Brain microvascular endothelial cell (primary cell): ENCODE results near the gene GAP43.
A peak's percentile ranks its signal among the peaks of the same experiment; 100 is the strongest.

ENCODE experiments used
- DNase-seq: peaks from one replicate; pipeline ENCODE4 v3.0.0-alpha.2; 2020
- H3K27ac ChIP-seq: fragments of 250-450 bp; sonication (Bioruptor Pico); 2 replicates; pipeline ENCODE4 v1.5.1; 2020; ENCODE audit warnings: mild to moderate bottlenecking, moderate library complexity
- H3K27me3 ChIP-seq: fragments of 250-450 bp; sonication (Bioruptor Pico); replicated peaks from 2 replicates; pipeline ENCODE4 v1.5.1; 2020; ENCODE audit warnings: mild to moderate bottlenecking
- H3K36me3 ChIP-seq: fragments of 250-450 bp; sonication (Bioruptor Pico); replicated peaks from 2 replicates; pipeline ENCODE4 v1.5.1; 2020; ENCODE audit warnings: mild to moderate bottlenecking
- H3K4me3 ChIP-seq: 2 replicates; pipeline ENCODE4 v1.5.1; 2011; ENCODE audit warnings: low read depth, mild to moderate bottlenecking, control low read depth, low read length, moderate library complexity
- in situ Hi-C: cut with HindIII; loops from 2 replicates; pipeline ENCODE4 v1.10.0; 2017; ENCODE audit warnings: low sequenced_read_pairs, low pct_ligation_motif_present
- TF ChIP-seq, protein P1 (sequence below): IDR thresholded peaks from 2 replicates; pipeline ENCODE4 v1.5.1; 2011; ENCODE audit warnings: low read depth, mild to moderate bottlenecking, moderate library complexity, low read length, control low read depth, inconsistent platforms; ENCODE audit errors: missing control alignments

Gene GAP43

DNA sequence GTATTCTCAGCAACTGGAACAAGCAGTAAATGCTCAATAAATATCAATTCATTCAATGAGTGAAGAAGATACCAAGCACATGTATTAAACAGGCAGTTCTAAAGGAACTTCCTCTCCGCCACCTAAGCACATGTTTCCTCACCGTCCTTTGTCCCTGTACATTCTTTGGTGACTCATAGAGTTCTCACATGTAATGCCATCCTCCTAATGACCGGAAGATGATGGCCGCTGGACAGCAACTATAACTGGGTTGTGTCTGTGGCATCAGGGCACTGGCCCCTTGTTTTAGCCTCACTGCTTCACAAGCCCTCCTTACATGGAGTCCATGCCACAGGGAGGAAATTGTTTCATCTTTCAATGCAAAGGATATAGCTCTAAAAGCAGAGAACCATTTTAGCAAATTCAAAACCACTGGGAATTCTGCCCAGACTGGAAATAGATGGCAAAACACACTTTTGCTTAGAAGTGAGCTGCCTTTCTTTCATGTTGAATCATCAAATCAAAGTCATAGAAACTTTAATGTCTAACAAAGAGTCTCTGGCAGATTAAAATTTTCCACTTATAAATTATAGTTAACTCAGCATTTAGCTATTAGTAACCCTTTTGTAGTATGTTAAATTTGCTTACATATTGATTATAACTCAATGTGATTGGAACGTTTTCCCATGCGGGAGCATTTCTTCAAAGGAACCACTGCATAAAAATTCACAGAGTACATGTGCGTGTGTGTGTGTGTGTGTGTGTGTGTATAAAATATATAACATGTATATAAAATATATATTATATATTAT, 74.1 kb downstream of the GAP43 start:
- in situ Hi-C loops: no loop called here
- Histone ChIP-seq H3K36me3 (no peaks in the 10 kb centered on the region), H3K27ac (no peak overlapping the region), H3K4me3 (no peak overlapping the region), H3K27me3 (no peaks in the 10 kb centered on the region)
- no peak for DNase-seq
- TF ChIP-seq, protein P1, sequence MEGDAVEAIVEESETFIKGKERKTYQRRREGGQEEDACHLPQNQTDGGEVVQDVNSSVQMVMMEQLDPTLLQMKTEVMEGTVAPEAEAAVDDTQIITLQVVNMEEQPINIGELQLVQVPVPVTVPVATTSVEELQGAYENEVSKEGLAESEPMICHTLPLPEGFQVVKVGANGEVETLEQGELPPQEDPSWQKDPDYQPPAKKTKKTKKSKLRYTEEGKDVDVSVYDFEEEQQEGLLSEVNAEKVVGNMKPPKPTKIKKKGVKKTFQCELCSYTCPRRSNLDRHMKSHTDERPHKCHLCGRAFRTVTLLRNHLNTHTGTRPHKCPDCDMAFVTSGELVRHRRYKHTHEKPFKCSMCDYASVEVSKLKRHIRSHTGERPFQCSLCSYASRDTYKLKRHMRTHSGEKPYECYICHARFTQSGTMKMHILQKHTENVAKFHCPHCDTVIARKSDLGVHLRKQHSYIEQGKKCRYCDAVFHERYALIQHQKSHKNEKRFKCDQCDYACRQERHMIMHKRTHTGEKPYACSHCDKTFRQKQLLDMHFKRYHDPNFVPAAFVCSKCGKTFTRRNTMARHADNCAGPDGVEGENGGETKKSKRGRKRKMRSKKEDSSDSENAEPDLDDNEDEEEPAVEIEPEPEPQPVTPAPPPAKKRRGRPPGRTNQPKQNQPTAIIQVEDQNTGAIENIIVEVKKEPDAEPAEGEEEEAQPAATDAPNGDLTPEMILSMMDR: no peak

DNA sequence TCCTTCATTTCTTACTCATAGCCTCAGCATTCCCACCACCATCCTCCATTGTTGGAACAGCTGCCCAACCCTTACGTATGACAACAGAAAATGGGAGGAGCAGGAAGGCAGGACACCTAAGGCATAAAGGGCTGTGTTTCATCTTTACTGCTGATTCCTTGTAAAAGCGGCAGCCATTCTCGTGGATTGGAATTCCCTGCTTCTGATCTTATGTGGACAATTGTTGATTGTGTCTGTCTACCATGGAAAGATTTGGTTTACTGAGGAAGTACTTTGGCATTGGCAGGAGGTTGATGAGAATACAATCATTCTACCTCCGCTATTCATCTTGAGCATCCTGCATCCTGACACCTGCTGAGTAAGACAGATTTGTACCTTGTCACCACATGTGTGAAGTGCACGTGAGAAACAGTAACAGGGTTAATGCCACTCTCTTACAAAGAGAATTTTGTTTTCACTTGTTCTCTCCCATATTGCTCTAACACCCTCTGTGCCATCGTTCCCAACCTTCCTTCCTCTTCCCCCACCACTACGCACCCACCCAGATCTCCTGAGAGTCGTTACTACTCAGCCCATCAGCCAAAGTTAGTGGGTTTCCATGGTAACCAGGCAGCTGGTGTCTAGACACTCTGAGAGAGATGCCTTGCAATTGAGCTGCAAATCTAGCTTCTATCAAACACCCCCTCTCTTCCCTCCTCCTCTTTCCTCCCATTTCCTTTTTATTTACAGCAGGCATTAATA, 75.7 kb downstream of the GAP43 start:
- DNase-seq: peak; percentile 44
- in situ Hi-C loops: no loop called here
- H3K4me3 ChIP-seq: no peak overlapping the region
- H3K27ac ChIP-seq: no peak overlapping the region
- no peaks in the 10 kb centered on the region for H3K27me3 ChIP-seq
- TF ChIP-seq, protein P1: no peak
- no peaks in the 10 kb centered on the region for H3K36me3 ChIP-seq

DNA sequence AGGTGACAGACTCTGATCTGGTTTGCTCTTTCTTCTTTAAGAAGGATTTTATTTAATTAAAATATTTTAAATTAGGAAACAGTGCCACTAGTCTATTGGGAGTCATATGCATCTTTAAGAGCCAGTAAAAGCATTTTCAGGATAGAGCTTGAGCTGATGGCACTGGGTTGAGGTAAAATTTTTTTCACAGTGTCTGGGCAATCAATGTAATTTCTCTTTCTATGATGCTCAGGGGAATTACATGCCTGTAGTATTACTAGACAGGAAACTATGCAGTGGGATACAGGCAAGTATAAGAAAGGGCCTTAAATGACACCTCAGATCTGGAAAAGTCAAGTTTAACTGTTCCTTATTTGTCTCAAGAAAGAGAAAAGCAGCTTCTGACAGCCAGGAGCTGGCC, 76.4 kb downstream of the GAP43 start:
- Histone ChIP-seq H3K36me3 (no peaks in the 10 kb centered on the region), H3K27ac (no peak overlapping the region), H3K4me3 (no peak overlapping the region), H3K27me3 (no peaks in the 10 kb centered on the region)
- DNase-seq: no peak
- TF ChIP-seq, protein P1: no peak
- in situ Hi-C loops: no loop called here

DNA sequence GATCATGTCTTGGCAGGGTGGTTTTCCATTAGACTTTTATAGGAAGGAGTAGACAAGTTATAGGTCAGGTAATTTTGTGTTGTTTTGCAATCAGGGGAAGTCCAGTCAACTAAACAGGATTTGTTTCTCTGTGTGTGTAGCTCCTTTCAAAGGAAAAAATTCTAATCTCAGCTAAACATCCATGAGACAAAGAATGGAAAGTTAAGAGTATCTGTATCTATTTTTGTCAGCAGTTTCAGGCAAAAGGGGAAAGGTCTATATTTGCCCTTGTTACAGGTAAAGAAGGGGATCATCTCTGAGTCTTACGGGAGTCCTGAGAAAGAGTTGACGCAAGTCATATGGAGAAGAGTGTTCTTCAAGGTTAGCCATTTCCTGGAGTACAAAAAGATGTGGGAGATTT, 79.3 kb downstream of the GAP43 start:
- H3K27ac ChIP-seq: no peak overlapping the region
- H3K36me3 ChIP-seq: no peaks in the 10 kb centered on the region
- H3K27me3 ChIP-seq: no peaks in the 10 kb centered on the region
- no peak overlapping the region for H3K4me3 ChIP-seq
- in situ Hi-C loops: no loop called here
- TF ChIP-seq, protein P1: no peak
- no peak for DNase-seq

- no peak overlapping the region for H3K27ac ChIP-seq
- TF ChIP-seq, protein P1: no peak
- peak; percentile 36 for DNase-seq
- no peaks in the 10 kb centered on the region for H3K36me3 ChIP-seq
- no peaks in the 10 kb centered on the region for H3K27me3 ChIP-seq
- no peak overlapping the region for H3K4me3 ChIP-seq
- in situ Hi-C loops: no loop called here
These were observed 81.5 kb downstream of the GAP43 start for GRCh38 chr3:115704661-115705338.
